GM21723 (cell line): ENCODE measurements around the gene COL4A1.

ENCODE experiments used
- ATAC-seq: cut with Tn5 transposase; IDR thresholded peaks from one replicate; pipeline ENCODE4 v1.9.1; 2021; ENCODE audit warnings: mild to moderate bottlenecking, moderate library complexity; ENCODE audit not compliant: unreplicated experiment

The COL4A1 gene

DNA sequence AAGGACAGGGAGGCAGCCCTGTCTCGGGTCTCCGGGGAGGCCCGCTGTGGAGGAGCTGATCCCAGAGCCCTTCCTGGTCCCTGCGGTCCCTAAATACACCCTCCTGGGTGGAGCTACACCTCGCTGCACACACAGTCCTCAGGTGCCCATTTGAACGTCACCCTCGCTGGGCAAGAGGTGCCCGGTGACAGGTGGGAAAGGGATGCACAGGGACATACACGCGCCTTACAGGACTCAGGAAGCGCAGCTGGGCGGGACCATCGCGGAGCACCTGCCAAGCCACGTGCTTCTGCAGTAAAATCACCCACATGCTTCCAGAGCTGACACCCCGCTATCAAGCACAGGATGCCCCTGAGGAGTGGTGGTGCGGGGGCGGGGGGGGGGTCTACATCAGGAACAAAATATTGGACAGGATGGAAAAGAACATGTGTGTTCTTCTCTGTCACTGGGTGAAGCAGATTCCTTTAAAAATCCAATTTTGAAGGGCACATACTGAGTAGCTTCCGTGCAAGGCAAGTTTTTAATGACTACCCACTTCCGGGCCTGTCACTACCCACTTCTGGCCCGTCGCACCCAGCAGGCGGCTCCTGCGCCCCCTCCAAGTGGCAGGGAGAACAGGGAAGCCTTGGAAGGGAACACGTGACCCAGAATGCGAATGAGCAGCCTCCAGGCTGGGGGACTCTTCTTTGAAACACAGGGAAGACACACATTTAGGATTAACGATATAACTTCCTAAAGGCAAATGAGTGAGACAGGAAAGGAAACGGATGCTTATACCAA lies 78.9 kb downstream of the COL4A1 start:
- no peak for ATAC-seq

GRCh38 chr13:110227416-110227815 lies 79.5 kb downstream of the COL4A1 start:
- no peak for ATAC-seq

GRCh38 chr13:110225609-110226574 lies 81.1 kb downstream of the COL4A1 start:
- ATAC-seq = no peak

GRCh38 chr13:110225003-110225402 lies 82.0 kb downstream of the COL4A1 start:
- ATAC-seq = no peak

GRCh38 chr13:110224519-110224918 lies 82.4 kb downstream of the COL4A1 start:
- ATAC-seq = no peak

DNA sequence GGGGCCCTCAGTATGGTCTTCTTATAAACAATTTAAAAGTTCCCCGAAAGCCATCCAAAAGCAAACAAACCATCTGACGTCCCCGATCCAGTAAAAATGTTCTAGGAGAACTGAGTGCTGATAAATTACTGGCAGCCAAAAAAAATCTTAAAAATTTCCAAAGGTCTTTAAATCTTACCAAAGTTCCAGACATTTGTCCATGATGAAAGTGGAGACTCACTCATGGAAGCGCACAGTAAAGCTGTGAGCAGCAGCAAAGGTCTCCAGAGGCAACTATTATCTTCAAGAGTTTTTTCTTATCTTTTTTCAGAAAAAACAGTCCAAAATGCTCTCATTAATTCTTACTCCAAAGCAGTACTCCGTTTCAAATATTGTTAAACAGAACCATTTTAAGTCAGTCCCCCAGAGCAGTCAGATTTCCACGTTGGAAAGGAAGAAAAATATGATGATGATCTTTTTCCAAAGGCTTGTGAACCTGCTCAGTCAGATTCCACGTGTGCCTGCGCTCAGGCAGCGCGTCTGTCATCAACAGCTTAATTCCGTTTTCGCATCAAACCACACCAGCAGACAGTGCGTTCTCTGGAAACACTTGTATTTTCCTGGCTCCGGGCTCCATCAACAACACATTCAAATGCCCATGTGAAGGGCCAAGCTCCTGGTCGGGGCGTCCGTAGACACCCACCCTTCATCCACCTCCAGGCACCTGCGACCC lies 85.4 kb downstream of the COL4A1 start:
- ATAC-seq = no peak

- ATAC-seq = no peak
Observed at GRCh38 chr13:110220471-110220870, 86.5 kb downstream of the COL4A1 start.

DNA sequence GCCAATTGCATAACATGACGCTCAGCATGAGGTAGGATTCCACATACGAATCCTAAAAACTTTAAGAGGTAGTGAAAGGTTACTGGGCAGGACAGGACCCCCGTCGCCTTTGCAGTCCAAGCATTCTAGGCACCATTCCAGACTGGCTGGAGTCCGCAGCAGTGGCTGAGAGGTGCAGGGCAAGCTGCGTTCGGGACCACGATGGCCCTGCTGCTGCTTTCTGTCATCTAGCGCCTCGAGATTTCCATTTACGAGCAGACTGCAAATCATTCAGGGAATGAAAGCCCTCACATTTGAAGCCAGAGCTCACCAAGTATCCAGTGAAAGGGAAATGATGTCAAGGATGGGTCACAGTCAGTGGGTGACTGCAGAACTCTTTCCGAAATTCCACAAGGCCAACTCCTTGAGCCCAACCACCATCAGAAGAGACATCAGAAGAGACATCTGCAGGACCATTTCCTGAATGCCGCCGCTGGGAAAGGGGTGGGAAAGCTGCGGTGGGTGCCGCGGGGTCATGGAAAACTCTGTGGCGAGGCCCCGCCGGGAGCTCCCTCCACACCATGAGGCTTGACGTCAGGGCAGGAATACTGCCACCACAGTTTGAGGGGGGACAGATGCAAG lies 88.3 kb downstream of the COL4A1 start:
- no peak for ATAC-seq

GRCh38 chr13:110217811-110218210 lies 89.1 kb downstream of the COL4A1 start:
- ATAC-seq = no peak

- ATAC-seq = no peak
Observed at GRCh38 chr13:110217085-110217484, 89.9 kb downstream of the COL4A1 start.

DNA sequence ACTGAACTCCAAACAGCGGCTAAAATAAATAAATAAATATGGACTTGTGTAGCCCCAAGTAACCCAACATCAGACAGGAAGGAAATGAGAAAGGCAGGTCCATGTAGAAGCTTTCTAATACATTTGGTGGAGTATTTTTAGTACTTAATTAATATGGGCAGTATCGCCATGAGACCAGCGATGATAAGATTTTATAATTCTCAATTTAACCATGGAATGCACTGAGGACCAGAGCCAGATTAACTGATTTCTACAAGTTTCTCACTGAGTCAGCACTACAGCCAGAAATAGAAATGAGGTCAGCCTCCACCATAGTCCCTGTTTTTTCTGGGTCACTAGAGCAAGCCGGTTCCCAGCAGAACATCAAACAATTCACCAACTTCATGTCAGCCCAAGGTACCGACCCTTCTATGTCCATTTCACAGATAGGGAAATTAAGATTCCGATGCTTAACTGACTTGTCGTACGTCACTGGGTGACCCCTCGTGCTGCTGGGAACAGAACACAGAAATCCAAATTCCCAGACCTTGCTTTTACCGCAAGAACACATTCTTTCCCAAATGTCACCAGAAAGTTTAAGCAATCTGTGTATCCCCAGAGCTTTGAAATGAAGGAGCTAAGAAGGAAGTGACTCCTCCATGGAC lies 90.4 kb downstream of the COL4A1 start:
- ATAC-seq = no peak

DNA sequence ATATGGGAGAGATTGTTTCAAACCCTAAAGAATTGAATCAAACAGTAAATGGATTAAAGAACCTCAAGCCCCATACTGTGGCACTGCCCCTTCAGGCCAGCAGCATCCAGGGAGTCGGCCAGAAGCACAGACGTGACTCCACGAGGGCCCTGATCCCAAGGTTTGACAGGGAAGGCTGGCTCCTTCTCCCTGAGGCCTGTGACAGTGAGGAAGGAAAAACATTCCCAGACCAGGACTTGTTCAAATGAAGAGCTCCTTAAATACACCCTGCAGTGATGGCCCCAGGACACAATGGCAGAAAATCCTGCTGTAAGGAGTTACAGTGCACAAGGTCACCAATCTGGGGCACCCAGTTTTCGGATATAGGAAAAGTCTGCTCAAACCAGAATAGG lies 91.0 kb downstream of the COL4A1 start:
- ATAC-seq = no peak

GRCh38 chr13:110215606-110216005 lies 91.4 kb downstream of the COL4A1 start:
- no peak for ATAC-seq

DNA sequence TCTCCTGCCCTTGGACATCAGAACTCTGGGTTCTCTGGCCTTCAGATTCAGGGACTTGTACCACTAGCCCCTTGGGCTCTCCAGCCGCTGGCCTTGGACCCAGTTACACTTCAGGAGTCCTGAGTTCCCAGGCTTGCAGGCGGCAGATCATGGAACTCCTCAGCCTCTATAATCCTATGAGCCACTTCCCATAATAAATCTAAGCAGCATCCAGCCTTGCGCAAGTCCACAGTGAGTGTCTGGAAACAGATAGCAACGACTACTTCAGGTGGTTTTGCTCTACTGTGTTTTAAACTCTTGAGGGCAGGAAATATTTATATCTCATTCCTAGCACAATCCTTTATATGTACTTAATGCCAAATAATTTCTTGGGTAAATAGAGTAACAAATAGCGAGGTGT lies 92.3 kb downstream of the COL4A1 start:
- no peak for ATAC-seq

DNA sequence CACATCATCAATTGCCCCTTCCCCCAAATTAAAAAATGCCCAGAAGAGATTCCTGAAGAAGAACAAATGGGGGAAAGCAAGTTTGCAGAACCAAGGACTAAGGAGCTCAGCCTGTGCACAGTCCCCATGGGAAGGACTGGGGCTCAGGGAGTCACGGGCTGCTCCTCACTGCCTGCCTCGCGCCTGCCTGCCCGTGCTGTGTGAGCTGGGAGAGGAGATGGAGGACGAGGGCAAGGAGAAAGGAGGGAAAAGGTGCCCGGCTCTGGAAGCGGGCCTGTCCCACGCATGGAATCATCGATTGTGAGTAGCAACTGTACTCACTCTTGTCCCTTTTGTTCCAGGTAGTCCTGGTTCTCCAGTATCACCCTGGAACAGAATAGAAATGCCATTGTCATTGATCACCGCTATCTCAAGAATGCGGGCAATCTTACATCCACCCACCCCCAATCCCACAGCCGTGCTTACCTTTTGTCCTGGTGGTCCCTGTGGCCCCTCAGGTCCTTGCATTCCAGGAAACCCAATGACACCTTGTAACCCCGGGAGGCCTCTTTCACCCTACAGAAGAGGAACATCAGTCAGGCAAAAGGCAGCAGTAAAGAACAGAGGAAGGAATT lies 93.4 kb downstream of the COL4A1 start:
- no peak for ATAC-seq

- ATAC-seq = no peak
Observed at GRCh38 chr13:110212529-110212928, 94.4 kb downstream of the COL4A1 start.

DNA sequence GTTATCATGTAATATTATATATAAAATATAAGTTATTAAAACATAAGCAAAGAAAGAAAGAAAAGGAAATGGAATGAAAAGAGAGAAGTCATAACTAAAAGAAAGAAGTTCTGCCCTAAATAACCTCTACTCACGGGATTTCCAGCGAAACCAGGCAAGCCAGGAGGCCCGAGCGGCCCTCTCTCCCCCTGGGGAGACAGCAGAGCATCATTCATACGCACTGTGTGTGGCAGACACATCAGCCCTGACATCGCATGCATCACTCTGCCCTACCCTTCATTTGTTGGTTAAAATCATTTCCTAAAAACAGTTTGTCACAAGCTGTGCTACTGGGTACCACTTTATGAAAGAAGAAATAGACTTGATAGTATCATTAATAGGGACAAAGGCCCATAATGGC lies 95.2 kb downstream of the COL4A1 start:
- no peak for ATAC-seq

DNA sequence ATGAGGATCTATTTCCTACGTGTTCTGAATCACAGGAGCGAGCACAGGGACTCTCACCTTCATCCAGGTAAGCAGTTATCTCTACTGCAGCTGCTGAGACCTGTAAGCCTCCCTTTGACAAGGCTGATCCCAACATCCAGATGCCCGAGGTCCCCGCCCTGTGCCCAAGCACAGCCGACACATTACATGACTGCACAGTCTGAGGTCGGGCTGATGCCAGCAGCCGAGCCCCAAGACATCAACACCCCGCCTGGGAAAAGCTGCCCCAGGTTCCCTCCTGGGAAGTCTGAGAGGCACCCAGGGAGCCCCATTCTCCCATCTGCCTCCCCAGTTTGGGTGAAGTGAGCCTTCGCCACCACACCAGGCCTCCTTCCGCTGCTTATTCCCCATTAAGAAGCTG lies 95.9 kb downstream of the COL4A1 start:
- ATAC-seq = no peak

- no peak for ATAC-seq
Observed at GRCh38 chr13:110210604-110210985, 96.4 kb downstream of the COL4A1 start.
